Measurements from ENCODE around the gene TPSG1. TPM values are rescaled to one million over a fixed set of nuclear protein-coding genes. Genes with fewer than 3 reads are reported as not detected.
"Not testable (repeated sequence)": the region's sequence is repeated elsewhere in the genome, so short reads cannot be mapped to it uniquely, and the experiment has no call there.

The TPSG1 gene
- total and polyA plus RNA-seq, 7 donors, result 0.08 TPM; not detected in 6

GRCh38 chr16:1193825-1194581, 31.1 kb downstream of the TPSG1 start:
- Histone ChIP-seq H3K4me3 (no peak overlapping the region), H3K27me3 (ENCODE audit: insufficient read depth in 3 of 3, low read length in 2 of 3) (peaks cover 0 to 54% (median 8%) of the 10 kb centered on the region in 3 donors), H3K36me3 (ENCODE audit: insufficient read depth in 1 of 2, low read depth in 1 of 2) (no peaks in the 10 kb centered on the region), H3K4me1 (no peaks in the 10 kb centered on the region), H3K27ac (no peak overlapping the region), H3K9me3 (no peaks in the 10 kb centered on the region)
- no peak for TF ChIP-seq CTCF (IDR thresholded peaks at IDR 0.05)
- intact Hi-C loops (cut with DNase I), result loop anchor here in 1 of 2 donors (1.0 to 5.0 kb wide), 2 partner anchors 87 to 137 kb away; no protein-coding TSS in a partner anchor
- WGBS, 3 donors, result 64 to 71% (median 66%) methylated on average over 27 to 29 of the region's 29 CpGs
- ATAC-seq (no peak), DNase-seq (no peak)

- H3K27ac ChIP-seq, result no peak overlapping the region
- TF ChIP-seq CTCF (IDR thresholded peaks at IDR 0.05), result no peak
- no peaks in the 10 kb centered on the region for H3K4me1 ChIP-seq
- DNase-seq, result no peak
- H3K4me3 ChIP-seq, result no peak overlapping the region
- intact Hi-C loops (cut with DNase I), result loop anchor here in 1 of 2 donors (5.0 kb wide), 1 partner anchor 136 kb away; no protein-coding TSS in a partner anchor
- H3K9me3 ChIP-seq, result no peaks in the 10 kb centered on the region
- peaks cover 0 to 54% (median 8%) of the 10 kb centered on the region in 3 donors for H3K27me3 ChIP-seq (ENCODE audit: insufficient read depth in 3 of 3, low read length in 2 of 3)
- no peak for ATAC-seq
- WGBS, 3 donors, result 62 to 67% (median 65%) methylated on average over 28 to 30 of the region's 30 CpGs
- H3K36me3 ChIP-seq (ENCODE audit: insufficient read depth in 1 of 2, low read depth in 1 of 2), result no peaks in the 10 kb centered on the region
These were observed 31.8 kb downstream of the TPSG1 start for GRCh38 chr16:1193143-1193824.

- TF ChIP-seq CTCF (IDR thresholded peaks at IDR 0.05), result no peak
- DNase-seq (no peak), ATAC-seq (no peak)
- H3K4me3 ChIP-seq, result no peak overlapping the region
- no peak overlapping the region for H3K27ac ChIP-seq
- intact Hi-C loops (cut with DNase I), result loop anchor here in 1 of 2 donors (5.0 kb wide), 1 partner anchor 135 kb away; no protein-coding TSS in a partner anchor
- H3K9me3 ChIP-seq, result no peaks in the 10 kb centered on the region
- H3K27me3 ChIP-seq (ENCODE audit: insufficient read depth in 3 of 3, low read length in 2 of 3), result peaks cover 0 to 54% (median 8%) of the 10 kb centered on the region in 3 donors
- no peaks in the 10 kb centered on the region for H3K36me3 ChIP-seq (ENCODE audit: insufficient read depth in 1 of 2, low read depth in 1 of 2)
- no peaks in the 10 kb centered on the region for H3K4me1 ChIP-seq
- WGBS, 3 donors, result 66 to 67% (median 66%) methylated on average over 8 to 9 of the region's 9 CpGs
These were observed 32.5 kb downstream of the TPSG1 start for GRCh38 chr16:1192384-1193073.

GRCh38 chr16:1190789-1191188, 34.3 kb downstream of the TPSG1 start:
- 88 to 90% (median 89%) methylated on average over 9 to 11 of the region's 11 CpGs for WGBS, 3 donors
- H3K27me3 ChIP-seq (ENCODE audit: insufficient read depth in 3 of 3, low read length in 2 of 3), result peaks cover 0 to 48% (median 12%) of the 10 kb centered on the region in 3 donors
- intact Hi-C loops (cut with DNase I), result loop anchor here in 1 of 2 donors (5.0 kb wide), 1 partner anchor 133 kb away; no protein-coding TSS in a partner anchor
- ATAC-seq; DNase-seq; H3K36me3 ChIP-seq (ENCODE audit: insufficient read depth in 1 of 2, low read depth in 1 of 2); H3K4me1 ChIP-seq; H3K4me3 ChIP-seq; H3K27ac ChIP-seq; H3K9me3 ChIP-seq: not testable (repeated sequence)
